ENCODE data around the gene STAU1.

DNA sequence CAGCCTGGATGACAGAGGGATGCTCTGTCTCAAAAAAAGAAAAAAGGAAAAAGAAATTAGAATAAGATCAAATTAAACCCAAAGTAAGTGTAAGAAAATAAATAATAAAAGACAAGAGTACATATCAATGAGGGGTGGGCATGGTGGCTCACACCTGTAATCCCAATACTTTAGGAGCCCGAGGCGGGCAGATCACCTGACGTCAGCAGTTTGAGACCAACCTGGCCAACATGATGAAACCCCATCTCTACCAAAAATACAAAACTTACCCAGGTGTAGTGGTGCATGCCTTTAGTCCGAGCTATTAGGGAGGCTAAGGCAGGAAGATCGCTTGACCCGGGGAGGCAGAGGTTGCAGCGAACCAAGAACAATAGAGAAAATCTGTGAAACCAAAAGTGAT is 14.9 kb upstream of the STAU1 start:
- TF ChIP-seq, protein P1, sequence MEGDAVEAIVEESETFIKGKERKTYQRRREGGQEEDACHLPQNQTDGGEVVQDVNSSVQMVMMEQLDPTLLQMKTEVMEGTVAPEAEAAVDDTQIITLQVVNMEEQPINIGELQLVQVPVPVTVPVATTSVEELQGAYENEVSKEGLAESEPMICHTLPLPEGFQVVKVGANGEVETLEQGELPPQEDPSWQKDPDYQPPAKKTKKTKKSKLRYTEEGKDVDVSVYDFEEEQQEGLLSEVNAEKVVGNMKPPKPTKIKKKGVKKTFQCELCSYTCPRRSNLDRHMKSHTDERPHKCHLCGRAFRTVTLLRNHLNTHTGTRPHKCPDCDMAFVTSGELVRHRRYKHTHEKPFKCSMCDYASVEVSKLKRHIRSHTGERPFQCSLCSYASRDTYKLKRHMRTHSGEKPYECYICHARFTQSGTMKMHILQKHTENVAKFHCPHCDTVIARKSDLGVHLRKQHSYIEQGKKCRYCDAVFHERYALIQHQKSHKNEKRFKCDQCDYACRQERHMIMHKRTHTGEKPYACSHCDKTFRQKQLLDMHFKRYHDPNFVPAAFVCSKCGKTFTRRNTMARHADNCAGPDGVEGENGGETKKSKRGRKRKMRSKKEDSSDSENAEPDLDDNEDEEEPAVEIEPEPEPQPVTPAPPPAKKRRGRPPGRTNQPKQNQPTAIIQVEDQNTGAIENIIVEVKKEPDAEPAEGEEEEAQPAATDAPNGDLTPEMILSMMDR (IDR thresholded peaks at IDR 0.05): no peak
- no peak for TF ChIP-seq POLR2A (IDR thresholded peaks at IDR 0.05)
